HepG2 (cell line): Measurements from ENCODE around the gene DTNB. TPM values are rescaled to one million over a fixed set of nuclear protein-coding genes. Genes with fewer than 3 reads are reported as not detected.

Experiments
- CC2D1A ChIP-seq: sonication (generic); formaldehyde crosslinking; IDR thresholded peaks from 2 replicates; pipeline ENCODE4 v1.8.1; 2023; ENCODE audit warnings: mild to moderate bottlenecking, missing genetic modification reagents
- EP300 ChIP-seq, 3 experiments: sonication (generic) in 1 of 3; formaldehyde crosslinking in 1 of 3; IDR thresholded peaks; 2 replicates each; pipeline versions ENCODE4 v1.5.1 to v1.6.1; 2011 to 2020; ENCODE audit warnings: low read depth in 2 of 3, low read length in 2 of 3, borderline replicate concordance in 1 of 3, improper control_type of control experiment in 1 of 3, mild to moderate bottlenecking in 1 of 3, missing genetic modification reagents in 1 of 3, moderate library complexity in 1 of 3
- FOXA1 ChIP-seq, 2 experiments: fragments of 450-650 bp in 1 of 2; sonication (generic) in 1 of 2; formaldehyde crosslinking in 1 of 2; IDR thresholded peaks; 2 replicates each; pipeline versions ENCODE4 v1.4.0 to v1.6.1; 2016 to 2020; ENCODE audit warnings: missing genetic modification reagents in 1 of 2
- FOXK1 ChIP-seq: sonication (generic); formaldehyde crosslinking; IDR thresholded peaks from 2 replicates; pipeline ENCODE4 v1.4.0; 2020; ENCODE audit warnings: low read depth, missing genetic modification reagents, borderline replicate concordance
- GABPA ChIP-seq, 2 experiments: IDR thresholded peaks; 2 replicates each; pipeline ENCODE4 v1.6.1; 2011 to 2016; ENCODE audit warnings: low read depth in 2 of 2, low read length in 1 of 2, missing biosample characterization in 1 of 2, missing genetic modification characterization in 1 of 2
- GATAD2A ChIP-seq: IDR thresholded peaks from 2 replicates; pipeline ENCODE4 v1.6.1; 2016
- MAZ ChIP-seq, 2 experiments: sonication (generic) in 1 of 2; formaldehyde crosslinking in 1 of 2; IDR thresholded peaks; 2 replicates each; pipeline versions ENCODE4 v1.5.0 to v1.6.1; 2012 to 2020; ENCODE audit warnings: low read depth in 2 of 2, mild to moderate bottlenecking in 2 of 2, borderline replicate concordance in 1 of 2, improper control_type of control experiment in 1 of 2, low read length in 1 of 2, missing genetic modification reagents in 1 of 2, moderate library complexity in 1 of 2
- NFYC ChIP-seq: IDR thresholded peaks from 2 replicates; pipeline ENCODE4 v1.6.1; 2016; ENCODE audit warnings: missing genetic modification reagents, missing compliant biosample characterization
- PLSCR1 ChIP-seq: sonication (generic); formaldehyde crosslinking; IDR thresholded peaks from 2 replicates; pipeline ENCODE4 v1.5.0; 2020; ENCODE audit warnings: missing genetic modification reagents, mild to moderate bottlenecking, borderline replicate concordance
- RFXANK ChIP-seq: IDR thresholded peaks from 2 replicates; pipeline ENCODE4 v1.6.1; 2016
- SATB2 ChIP-seq: sonication (generic); formaldehyde crosslinking; IDR thresholded peaks from 2 replicates; pipeline ENCODE4 v1.5.0; 2020; ENCODE audit warnings: missing genetic modification reagents
- SMAD3 ChIP-seq: sonication (generic); formaldehyde crosslinking; IDR thresholded peaks from 2 replicates; pipeline ENCODE4 v1.4.0; 2020; ENCODE audit warnings: missing genetic modification reagents
- TBX2 ChIP-seq: sonication (generic); formaldehyde crosslinking; IDR thresholded peaks from 2 replicates; pipeline ENCODE4 v1.5.0; 2020; ENCODE audit warnings: missing genetic modification reagents, mild to moderate bottlenecking, borderline replicate concordance
- ZMYM4 ChIP-seq: sonication (generic); formaldehyde crosslinking; IDR thresholded peaks from 2 replicates; pipeline ENCODE4 v1.8.1; 2023; ENCODE audit warnings: mild to moderate bottlenecking, missing genetic modification reagents
- ZNF281 ChIP-seq: sonication (generic); formaldehyde crosslinking; IDR thresholded peaks from 2 replicates; pipeline ENCODE4 v1.4.0; 2020; ENCODE audit warnings: missing genetic modification reagents, borderline replicate concordance
- ZNF614 ChIP-seq: IDR thresholded peaks from 2 replicates; pipeline ENCODE4 v1.6.1; 2018; ENCODE audit warnings: missing biosample characterization, missing genetic modification reagents, inconsistent platforms, borderline replicate concordance
- ZSCAN12 ChIP-seq: sonication (generic); formaldehyde crosslinking; IDR thresholded peaks from 2 replicates; pipeline ENCODE4 v1.9.0; 2021; ENCODE audit warnings: mild to moderate bottlenecking, missing genetic modification reagents
- polyA plus RNA-seq, 8 experiments: library from polyadenylated mRNA; depleted of rRNA in 3 of 8; stranded (reverse) in 7 of 8; unstranded in 1 of 8; fragments of >200 nt; fragmentation: Illumina TruSeq in 4 of 8; extraction: Trizol in 4 of 8; gene quantifications; 2 replicates each; pipeline versions ENCODE4 v1.2.1 to v1.2.3, GENCODE V29; 2011 to 2016; ENCODE audit warnings: low read depth in 4 of 8, missing spikeins in 1 of 8, mixed read lengths in 1 of 8; ENCODE audit not compliant: insufficient read depth in 1 of 8
- total RNA-seq, 5 experiments: library from RNA; depleted of rRNA; stranded (reverse); fragments of >200 nt; fragmentation: Illumina TruSeq; extraction: Trizol; gene quantifications; 2 replicates each; pipeline ENCODE4 v1.2.3, GENCODE V29; 2016; ENCODE audit warnings: low read depth in 1 of 5
- TF ChIP-seq, protein P1 (sequence below): sonication (generic); formaldehyde crosslinking; IDR thresholded peaks from 2 replicates; pipeline ENCODE4 v1.8.0; 2022; ENCODE audit warnings: mild to moderate bottlenecking, missing genetic modification reagents, borderline replicate concordance
- TF ChIP-seq, protein P2 (sequence below): sonication (generic); formaldehyde crosslinking; IDR thresholded peaks from 2 replicates; pipeline ENCODE4 v1.8.1; 2023; ENCODE audit warnings: mild to moderate bottlenecking, missing genetic modification reagents
- TF ChIP-seq, protein P3 (sequence below): IDR thresholded peaks from 2 replicates; pipeline ENCODE4 v1.6.1; 2016; ENCODE audit warnings: missing compliant biosample characterization, missing genetic modification reagents, borderline replicate concordance

Gene DTNB
- total and polyA plus RNA-seq, 2 of the 13 experiments (the other 11 are each of a cell fraction or from before 2014, with no cell fraction given): 14.4 to 23.9 TPM

DNA sequence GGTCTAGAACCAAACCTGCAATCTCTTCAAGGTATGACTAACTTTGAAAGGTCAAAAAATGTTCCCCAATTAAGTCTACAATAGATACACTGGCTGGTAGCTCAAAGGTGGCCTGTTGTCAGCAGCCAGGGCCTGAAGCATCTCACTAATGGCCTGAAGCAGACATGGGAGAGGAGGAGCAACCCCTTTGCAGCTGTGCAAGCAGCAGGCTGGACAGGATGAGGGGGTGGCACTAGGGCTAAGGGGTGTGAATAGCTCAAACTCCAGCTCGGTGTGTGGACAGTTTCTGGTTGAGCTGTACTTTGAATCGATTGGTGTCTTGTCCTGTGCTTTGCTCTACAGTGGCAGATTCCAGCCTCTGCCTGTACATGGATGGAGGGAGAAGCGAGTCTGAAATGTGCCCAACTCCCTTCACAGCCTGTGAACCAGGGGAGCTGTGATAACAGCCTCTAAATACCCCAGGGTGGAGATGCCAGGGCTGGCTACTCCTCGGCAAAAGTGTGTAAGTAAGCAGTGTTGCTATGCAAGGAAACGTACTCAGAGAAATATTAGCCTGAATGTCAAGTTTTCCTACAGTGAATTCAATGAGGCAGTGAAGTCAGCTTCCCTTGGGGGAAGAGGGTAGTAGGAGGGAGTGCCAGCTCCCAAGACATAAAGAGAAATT is 34.7 kb upstream of the DTNB start (continued):
- TF ChIP-seq ZNF281: 0 out of 2 replicates have a peak, but pooled peaks have one; percentile 22
- TF ChIP-seq CC2D1A (CRISPR knock-in tag): no peak
- peak; percentile 70; the same call in 1 of the 2 replicates for TF ChIP-seq GATAD2A
- TF ChIP-seq, protein P1, sequence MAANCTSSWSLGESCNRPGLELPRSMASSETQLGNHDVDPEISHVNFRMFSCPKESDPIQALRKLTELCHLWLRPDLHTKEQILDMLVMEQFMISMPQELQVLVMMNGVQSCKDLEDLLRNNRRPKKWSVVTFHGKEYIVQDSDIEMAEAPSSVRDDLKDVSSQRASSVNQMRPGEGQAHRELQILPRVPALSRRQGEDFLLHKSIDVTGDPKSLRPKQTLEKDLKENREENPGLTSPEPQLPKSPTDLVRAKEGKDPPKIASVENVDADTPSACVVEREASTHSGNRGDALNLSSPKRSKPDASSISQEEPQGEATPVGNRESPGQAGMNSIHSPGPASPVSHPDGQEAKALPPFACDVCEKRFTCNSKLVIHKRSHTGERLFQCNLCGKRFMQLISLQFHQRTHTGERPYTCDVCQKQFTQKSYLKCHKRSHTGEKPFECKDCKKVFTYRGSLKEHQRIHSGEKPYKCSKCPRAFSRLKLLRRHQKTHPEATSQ: peak; percentile 27; the same call in 1 of the 2 replicates
- TF ChIP-seq, protein P2, sequence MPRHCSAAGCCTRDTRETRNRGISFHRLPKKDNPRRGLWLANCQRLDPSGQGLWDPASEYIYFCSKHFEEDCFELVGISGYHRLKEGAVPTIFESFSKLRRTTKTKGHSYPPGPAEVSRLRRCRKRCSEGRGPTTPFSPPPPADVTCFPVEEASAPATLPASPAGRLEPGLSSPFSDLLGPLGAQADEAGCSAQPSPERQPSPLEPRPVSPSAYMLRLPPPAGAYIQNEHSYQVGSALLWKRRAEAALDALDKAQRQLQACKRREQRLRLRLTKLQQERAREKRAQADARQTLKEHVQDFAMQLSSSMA (CRISPR knock-in tag): peak; percentile 79; the same call in 1 of the 2 replicates
- peak; percentile 77; the same call in 1 of the 2 replicates for TF ChIP-seq ZNF614 (CRISPR knock-in tag)
- 0 out of 2 replicates have a peak, but pooled peaks have one; percentile 44 for TF ChIP-seq SMAD3 (CRISPR knock-in tag)
- TF ChIP-seq, protein P3, sequence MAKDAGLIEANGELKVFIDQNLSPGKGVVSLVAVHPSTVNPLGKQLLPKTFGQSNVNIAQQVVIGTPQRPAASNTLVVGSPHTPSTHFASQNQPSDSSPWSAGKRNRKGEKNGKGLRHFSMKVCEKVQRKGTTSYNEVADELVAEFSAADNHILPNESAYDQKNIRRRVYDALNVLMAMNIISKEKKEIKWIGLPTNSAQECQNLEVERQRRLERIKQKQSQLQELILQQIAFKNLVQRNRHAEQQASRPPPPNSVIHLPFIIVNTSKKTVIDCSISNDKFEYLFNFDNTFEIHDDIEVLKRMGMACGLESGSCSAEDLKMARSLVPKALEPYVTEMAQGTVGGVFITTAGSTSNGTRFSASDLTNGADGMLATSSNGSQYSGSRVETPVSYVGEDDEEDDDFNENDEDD (CRISPR knock-in tag): 0 out of 2 replicates have a peak, but pooled peaks have one; percentile 40
- no peak for TF ChIP-seq PLSCR1
- TF ChIP-seq GABPA (IDR thresholded peaks at IDR 0.05; ENCODE audit: low read depth, low read length): no peak
- TF ChIP-seq GABPA (CRISPR knock-in tag; IDR thresholded peaks at IDR 0.05; ENCODE audit: low read depth): no peak; the same call in 1 of the 2 replicates
- TF ChIP-seq FOXA1 (IDR thresholded peaks at IDR 0.05): no peak
- TF ChIP-seq FOXA1 (CRISPR knock-in tag; IDR thresholded peaks at IDR 0.05): peak; percentile 39; the same call in 1 of the 2 replicates
- TF ChIP-seq FOXK1 (CRISPR knock-in tag): peak; percentile 13; the same call in 1 of the 2 replicates
- no peak for TF ChIP-seq MAZ (IDR thresholded peaks at IDR 0.05; ENCODE audit: borderline replicate concordance, low read depth, low read length)
- peak; percentile 54; the same call in 1 of the 2 replicates for TF ChIP-seq MAZ (CRISPR knock-in tag; IDR thresholded peaks at IDR 0.05; ENCODE audit: low read depth)
- TF ChIP-seq EP300 (IDR thresholded peaks at IDR 0.05; ENCODE audit: low read depth in 2 of 2, low read length in 2 of 2): peak in 1 of 2 experiments; percentile 41; a peak in 1 of 4 replicates
- TF ChIP-seq EP300 (CRISPR knock-in tag; IDR thresholded peaks at IDR 0.05; ENCODE audit: borderline replicate concordance): no peak
- TF ChIP-seq ZMYM4 (CRISPR knock-in tag): peak; percentile 79
- TF ChIP-seq NFYC (CRISPR knock-in tag): no peak
- TF ChIP-seq RFXANK (CRISPR knock-in tag): no peak
- no peak for TF ChIP-seq ZSCAN12 (CRISPR knock-in tag)
- peak; percentile 88 for TF ChIP-seq TBX2 (CRISPR knock-in tag)
- TF ChIP-seq SATB2 (CRISPR knock-in tag): no peak
